ENCODE measurements around the gene NEURL3.

GRCh38 chr2:96509847-96510230, 4.7 kb upstream of the NEURL3 start:
- no peak for TF ChIP-seq POLR2A (IDR thresholded peaks at IDR 0.05; ENCODE audit: extremely low read depth, insufficient read length)
- no peak for TF ChIP-seq CTCF (IDR thresholded peaks at IDR 0.05; ENCODE audit: low read depth, low read length)
- TF ChIP-seq MAX (IDR thresholded peaks at IDR 0.05; ENCODE audit: low read depth, low read length): no peak
